Body of pancreas (tissue), 4 donors: ENCODE results near the gene SRP14. TPM values are rescaled to one million over a fixed set of nuclear protein-coding genes. Genes with fewer than 3 reads are reported as not detected.

Experiments used
- ATAC-seq: fragments of 150-250 bp; one replicate; pipeline ENCODE4 v1.9.1; 2016
- DNase-seq, 4 donors: peaks; one replicate each; pipeline ENCODE4 v3.0.0-alpha.2; 2019
- H3K27ac ChIP-seq, 4 donors: fragments of 200-600 bp; sonication (generic); 1 replicate in 3 of 4; 2 replicates in 1 of 4; pipeline versions ENCODE4 v1.5.1 to v1.6.1; 2016 to 2019; ENCODE audit warnings: mild to moderate bottlenecking in 1 of 4, mixed read lengths in 1 of 4, moderate library complexity in 1 of 4
- H3K27me3 ChIP-seq, 2 donors: fragments of 200-600 bp; sonication (generic); one replicate each; pipeline ENCODE4 v1.6.0; 2016; ENCODE audit warnings: mild to moderate bottlenecking in 1 of 2
- H3K36me3 ChIP-seq, 2 donors: fragments of 200-600 bp; sonication (generic); replicated peaks in 1 of 2; 2 replicates each; pipeline ENCODE4 v1.5.1; 2016; ENCODE audit warnings: low read depth in 2 of 2; ENCODE audit not compliant: insufficient read depth in 1 of 2
- H3K4me1 ChIP-seq: fragments of 200-600 bp; sonication (generic); one replicate; pipeline ENCODE4 v1.6.0; 2016
- H3K4me3 ChIP-seq, 2 donors: fragments of 200-600 bp; sonication (generic); 1 replicate in 1 of 2; 2 replicates in 1 of 2; pipeline ENCODE4 v1.5.1; 2016 to 2019
- H3K9me3 ChIP-seq, 3 donors: fragments of 200-600 bp; sonication (generic); 1 replicate in 2 of 3; 2 replicates in 1 of 3; pipeline ENCODE4 v1.5.1; 2016
- CTCF ChIP-seq, 7 experiments: fragments of 450-650 bp in 4 of 7; fragments of 200-600 bp in 3 of 7; sonication (generic) in 3 of 7; IDR thresholded peaks; one replicate each; pipeline ENCODE4 v1.5.1; 2016 to 2019; ENCODE audit warnings: antibody characterized with exemption in 7 of 7
- POLR2A ChIP-seq, 3 donors: fragments of 450-650 bp; IDR thresholded peaks; one replicate each; pipeline ENCODE4 v1.6.1; 2016; ENCODE audit warnings: antibody characterized with exemption in 3 of 3, mild to moderate bottlenecking in 2 of 3
- WGBS, 2 donors: methylation state at CpG; one replicate each; pipeline ENCODE4 v1.1.5; 2017; 5-methylcytosine and 5-hydroxymethylcytosine counted together
- intact Hi-C: fragments of 100-400 bp; cut with DNase I; formaldehyde crosslinking; loops from one replicate; pipeline ENCODE4 v1.15.1; 2023
- total RNA-seq, 2 donors: library from RNA; depleted of rRNA; stranded (reverse); fragments of >200 nt; gene quantifications; one replicate each; pipeline ENCODE4 v1.1.0, GENCODE V29; 2016

SRP14 gene
- total RNA-seq, 2 donors from 2014 or later, result 122 to 209 TPM

- peaks cover 7% of the 10 kb centered on the region for H3K4me1 ChIP-seq
- DNase-seq, result no peak
- TF ChIP-seq CTCF (IDR thresholded peaks at IDR 0.05) (no peak), POLR2A (IDR thresholded peaks at IDR 0.05) (no peak)
- intact Hi-C loops, result no loop called here
- H3K27me3 ChIP-seq, result no peaks in the 10 kb centered on the region
- H3K27ac ChIP-seq, result no peak overlapping the region
- 68 to 72% methylated on average over 7 of the region's 7 CpGs for WGBS, 2 donors
- H3K4me3 ChIP-seq, result no peak overlapping the region
- no peaks in the 10 kb centered on the region for H3K9me3 ChIP-seq
- H3K36me3 ChIP-seq, result peaks cover 0 to 20% of the 10 kb centered on the region in 2 donors
- no peak for ATAC-seq
Measured at GRCh38 chr15:40003116-40003916, 35.7 kb downstream of the SRP14 start.

- intact Hi-C loops, result no loop called here
- ATAC-seq, result peak; percentile 75
- Histone ChIP-seq H3K9me3 (no peaks in the 10 kb centered on the region), H3K4me3 (no peak overlapping the region), H3K27me3 (no peaks in the 10 kb centered on the region), H3K27ac (no peak overlapping the region), H3K4me1 (peaks cover 7% of the 10 kb centered on the region), H3K36me3 (peaks cover 0 to 18% of the 10 kb centered on the region in 2 donors)
- WGBS, 2 donors, result 22 to 31% methylated on average over 2 of the region's 2 CpGs
- no peak for TF ChIP-seq CTCF (IDR thresholded peaks at IDR 0.05)
- no peak for TF ChIP-seq POLR2A (IDR thresholded peaks at IDR 0.05)
- DNase-seq, result peak; percentile 23 to 41 (median 32)
Measured at GRCh38 chr15:40002295-40002694, 36.7 kb downstream of the SRP14 start.

- TF ChIP-seq CTCF (IDR thresholded peaks at IDR 0.05) (no peak), POLR2A (IDR thresholded peaks at IDR 0.05) (no peak)
- H3K36me3 ChIP-seq, result peaks cover 0 to 11% of the 10 kb centered on the region in 2 donors
- DNase-seq, result no peak
- peaks cover 7% of the 10 kb centered on the region for H3K4me1 ChIP-seq
- no peak overlapping the region for H3K27ac ChIP-seq
- ATAC-seq, result no peak
- no peaks in the 10 kb centered on the region for H3K27me3 ChIP-seq
- H3K4me3 ChIP-seq, result no peak overlapping the region
- intact Hi-C loops, result no loop called here
- H3K9me3 ChIP-seq, result no peaks in the 10 kb centered on the region
Measured at GRCh38 chr15:39999538-40000200, 39.3 kb downstream of the SRP14 start.

GRCh38 chr15:39998511-39999077 lies 40.4 kb downstream of the SRP14 start:
- WGBS, 2 donors, result 74 to 76% methylated on average over 6 of the region's 6 CpGs
- Histone ChIP-seq H3K36me3 (peaks cover 0 to 10% of the 10 kb centered on the region in 2 donors), H3K27me3 (no peaks in the 10 kb centered on the region), H3K9me3 (no peaks in the 10 kb centered on the region), H3K4me3 (no peak overlapping the region), H3K4me1 (peaks cover 7% of the 10 kb centered on the region), H3K27ac (no peak overlapping the region)
- intact Hi-C loops, result no loop called here
- ATAC-seq (no peak), DNase-seq (no peak)
- TF ChIP-seq POLR2A (IDR thresholded peaks at IDR 0.05) (no peak), CTCF (IDR thresholded peaks at IDR 0.05) (no peak)
